ENCODE measurements around the gene MAPKAP1. TPM values are rescaled to one million over a fixed set of nuclear protein-coding genes. Genes with fewer than 3 reads are reported as not detected.

Gene MAPKAP1
- total and polyA plus RNA-seq, 9 of the 15 experiments (the other 6 are each of a cell fraction or from before 2014, with no cell fraction given) = 2.6 to 82.1 (median 61.1) TPM

DNA sequence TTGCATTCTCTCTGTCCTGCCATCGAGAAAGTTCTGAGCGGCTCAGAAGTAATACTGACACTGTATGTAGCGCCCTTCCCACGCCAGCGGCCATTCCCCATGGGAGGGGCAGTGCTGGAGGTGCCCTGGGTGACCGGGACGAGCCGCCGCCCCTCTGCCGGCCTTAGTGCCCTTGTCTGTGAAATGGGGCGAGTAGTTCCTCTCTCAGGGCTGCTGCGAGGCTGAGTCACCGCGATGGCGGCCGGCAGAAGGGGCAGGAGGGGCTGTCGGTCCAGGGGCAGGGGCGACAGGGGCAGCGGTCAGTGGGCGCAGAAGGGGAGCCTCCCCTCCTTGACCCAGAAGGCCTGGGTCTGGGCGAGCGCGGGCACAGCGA lies 296.5 kb downstream of the MAPKAP1 start (continued):
- peak; percentile 21 for TF ChIP-seq TAF1 (IDR thresholded peaks at IDR 0.05; ENCODE audit: control insufficient read depth, extremely low read depth, insufficient read depth, low read length, severe bottlenecking)
- no peak for TF ChIP-seq ZBTB7A (IDR thresholded peaks at IDR 0.05; ENCODE audit: borderline replicate concordance, control insufficient read depth, low read depth, low read length)
- peak; percentile 45 for TF ChIP-seq RBFOX2 (IDR thresholded peaks at IDR 0.05; ENCODE audit: low read depth, low read length)
- no peak for TF ChIP-seq ZNF3 (CRISPR knock-in tag; IDR thresholded peaks at IDR 0.05)
- TF ChIP-seq, protein P1, sequence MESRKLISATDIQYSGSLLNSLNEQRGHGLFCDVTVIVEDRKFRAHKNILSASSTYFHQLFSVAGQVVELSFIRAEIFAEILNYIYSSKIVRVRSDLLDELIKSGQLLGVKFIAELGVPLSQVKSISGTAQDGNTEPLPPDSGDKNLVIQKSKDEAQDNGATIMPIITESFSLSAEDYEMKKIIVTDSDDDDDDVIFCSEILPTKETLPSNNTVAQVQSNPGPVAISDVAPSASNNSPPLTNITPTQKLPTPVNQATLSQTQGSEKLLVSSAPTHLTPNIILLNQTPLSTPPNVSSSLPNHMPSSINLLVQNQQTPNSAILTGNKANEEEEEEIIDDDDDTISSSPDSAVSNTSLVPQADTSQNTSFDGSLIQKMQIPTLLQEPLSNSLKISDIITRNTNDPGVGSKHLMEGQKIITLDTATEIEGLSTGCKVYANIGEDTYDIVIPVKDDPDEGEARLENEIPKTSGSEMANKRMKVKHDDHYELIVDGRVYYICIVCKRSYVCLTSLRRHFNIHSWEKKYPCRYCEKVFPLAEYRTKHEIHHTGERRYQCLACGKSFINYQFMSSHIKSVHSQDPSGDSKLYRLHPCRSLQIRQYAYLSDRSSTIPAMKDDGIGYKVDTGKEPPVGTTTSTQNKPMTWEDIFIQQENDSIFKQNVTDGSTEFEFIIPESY (CRISPR knock-in tag; IDR thresholded peaks at IDR 0.05) = peak; percentile 96
- TF ChIP-seq, protein P2, sequence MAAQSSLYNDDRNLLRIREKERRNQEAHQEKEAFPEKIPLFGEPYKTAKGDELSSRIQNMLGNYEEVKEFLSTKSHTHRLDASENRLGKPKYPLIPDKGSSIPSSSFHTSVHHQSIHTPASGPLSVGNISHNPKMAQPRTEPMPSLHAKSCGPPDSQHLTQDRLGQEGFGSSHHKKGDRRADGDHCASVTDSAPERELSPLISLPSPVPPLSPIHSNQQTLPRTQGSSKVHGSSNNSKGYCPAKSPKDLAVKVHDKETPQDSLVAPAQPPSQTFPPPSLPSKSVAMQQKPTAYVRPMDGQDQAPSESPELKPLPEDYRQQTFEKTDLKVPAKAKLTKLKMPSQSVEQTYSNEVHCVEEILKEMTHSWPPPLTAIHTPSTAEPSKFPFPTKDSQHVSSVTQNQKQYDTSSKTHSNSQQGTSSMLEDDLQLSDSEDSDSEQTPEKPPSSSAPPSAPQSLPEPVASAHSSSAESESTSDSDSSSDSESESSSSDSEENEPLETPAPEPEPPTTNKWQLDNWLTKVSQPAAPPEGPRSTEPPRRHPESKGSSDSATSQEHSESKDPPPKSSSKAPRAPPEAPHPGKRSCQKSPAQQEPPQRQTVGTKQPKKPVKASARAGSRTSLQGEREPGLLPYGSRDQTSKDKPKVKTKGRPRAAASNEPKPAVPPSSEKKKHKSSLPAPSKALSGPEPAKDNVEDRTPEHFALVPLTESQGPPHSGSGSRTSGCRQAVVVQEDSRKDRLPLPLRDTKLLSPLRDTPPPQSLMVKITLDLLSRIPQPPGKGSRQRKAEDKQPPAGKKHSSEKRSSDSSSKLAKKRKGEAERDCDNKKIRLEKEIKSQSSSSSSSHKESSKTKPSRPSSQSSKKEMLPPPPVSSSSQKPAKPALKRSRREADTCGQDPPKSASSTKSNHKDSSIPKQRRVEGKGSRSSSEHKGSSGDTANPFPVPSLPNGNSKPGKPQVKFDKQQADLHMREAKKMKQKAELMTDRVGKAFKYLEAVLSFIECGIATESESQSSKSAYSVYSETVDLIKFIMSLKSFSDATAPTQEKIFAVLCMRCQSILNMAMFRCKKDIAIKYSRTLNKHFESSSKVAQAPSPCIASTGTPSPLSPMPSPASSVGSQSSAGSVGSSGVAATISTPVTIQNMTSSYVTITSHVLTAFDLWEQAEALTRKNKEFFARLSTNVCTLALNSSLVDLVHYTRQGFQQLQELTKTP (IDR thresholded peaks at IDR 0.05; ENCODE audit: low read depth in 1 of 2, partially characterized antibody in 2 of 2) = no peak
- no peak for TF ChIP-seq RBM14 (IDR thresholded peaks at IDR 0.05; ENCODE audit: borderline replicate concordance, insufficient read depth, low read depth, low read length)
- TF ChIP-seq NR2C2 (CRISPR knock-in tag; IDR thresholded peaks at IDR 0.05) = peak; percentile 2; the same call in 1 of the 2 replicates
- no peak for TF ChIP-seq NR2C2 (tag; IDR thresholded peaks at IDR 0.05)
- TF ChIP-seq, protein P3, sequence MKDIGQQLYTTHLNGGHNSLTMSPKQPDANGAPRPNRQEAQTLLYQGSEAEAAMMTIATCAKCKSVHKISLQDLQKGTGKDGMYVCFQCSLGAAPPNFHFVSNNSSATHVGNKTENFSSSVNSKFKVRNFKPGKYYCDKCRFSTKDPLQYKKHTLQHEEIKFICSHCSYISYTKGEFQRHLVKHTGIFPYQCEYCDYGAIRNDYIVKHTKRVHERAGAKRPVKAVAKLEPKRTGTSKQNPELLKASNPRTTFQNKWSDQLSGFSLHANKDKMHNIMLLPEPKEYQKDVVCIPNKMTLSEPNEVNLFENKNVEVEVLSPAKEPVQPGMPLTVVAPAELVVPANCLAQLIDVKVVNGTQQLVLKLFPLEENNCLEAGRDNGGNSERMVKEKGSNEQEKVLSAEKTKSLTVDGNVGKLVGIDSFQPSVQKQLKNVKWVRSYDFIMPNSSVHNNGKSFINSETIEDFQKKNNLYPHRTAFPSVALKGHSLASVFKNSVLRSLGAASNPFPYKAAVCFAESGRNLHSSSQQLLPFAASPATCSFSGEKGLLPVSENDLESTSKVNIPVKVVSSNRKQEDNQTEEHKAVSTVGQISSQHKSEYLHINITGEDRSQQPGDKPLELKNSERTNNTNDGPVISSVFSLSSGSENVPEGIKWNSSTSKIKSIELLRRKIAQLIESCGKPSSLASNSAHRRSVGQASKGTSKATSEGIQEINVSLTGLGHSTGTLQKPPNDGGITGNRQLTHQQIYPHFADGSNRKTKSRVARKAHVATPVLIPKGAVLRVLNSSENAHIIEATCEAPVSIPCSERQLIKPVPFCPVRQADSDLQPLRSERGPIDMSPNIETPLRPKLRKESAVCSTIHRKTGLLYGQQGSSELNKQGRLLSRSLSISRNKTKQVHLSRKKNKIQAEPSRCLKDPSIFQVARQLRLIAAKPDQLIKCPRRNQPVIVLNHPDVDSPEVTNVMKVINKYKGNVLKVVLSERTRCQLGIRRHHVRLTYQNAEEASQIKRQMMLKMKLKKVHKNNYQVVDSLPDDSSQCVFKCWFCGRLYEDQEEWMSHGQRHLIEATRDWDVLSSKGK (CRISPR knock-in tag; IDR thresholded peaks at IDR 0.05) = no peak
- no peak for TF ChIP-seq ZNF133 (CRISPR knock-in tag; IDR thresholded peaks at IDR 0.05)
- 0 out of 2 replicates have a peak, but pooled peaks have one; percentile 4 for TF ChIP-seq L3MBTL2 (IDR thresholded peaks at IDR 0.05)
- no peak for TF ChIP-seq YY1 (IDR thresholded peaks at IDR 0.05; ENCODE audit: borderline replicate concordance in 1 of 3, control insufficient read depth in 1 of 3, extremely low read depth in 1 of 3, insufficient read depth in 3 of 3, insufficient read length in 1 of 3, insufficient replicate concordance in 2 of 3, low read depth in 1 of 3, low read length in 2 of 3)
- peak in 1 of 2 experiments; percentile 5; a peak in 1 of 4 replicates for TF ChIP-seq KDM1A (IDR thresholded peaks at IDR 0.05)
- 0 out of 2 replicates have a peak, but pooled peaks have one; percentile 4 for TF ChIP-seq TEAD2 (tag; IDR thresholded peaks at IDR 0.05)
- no peak for TF ChIP-seq NR2C1 (IDR thresholded peaks at IDR 0.05)
- no peak for TF ChIP-seq NR2C1 (tag; IDR thresholded peaks at IDR 0.05)
- TF ChIP-seq SP2 (IDR thresholded peaks at IDR 0.05; ENCODE audit: extremely low read depth, low read depth, low read length, poor library complexity, severe bottlenecking) = no peak

All from K562 (cell line).